Measurements from ENCODE around the gene PRIM2. TPM values are rescaled to one million over a fixed set of nuclear protein-coding genes. Genes with fewer than 3 reads are reported as not detected.

Gene PRIM2
- total RNA-seq, 3 donors from 2014 or later (not counting 1 experiment from before 2014, with no cell fraction given) = 16.0 to 27.5 (median 18.3) TPM

GRCh38 chr6:57294862-57295445 lies 22.5 kb upstream of the PRIM2 start:
- Histone ChIP-seq H3K27me3 (ENCODE audit: control insufficient read depth, insufficient read depth, low read length) (no peaks in the 10 kb centered on the region), H3K4me3 (ENCODE audit: low read length) (no peak overlapping the region), H3K27ac (ENCODE audit: low read length) (no peak overlapping the region), H3K9me3 (ENCODE audit: control insufficient read depth, insufficient read depth, low read length) (no peaks in the 10 kb centered on the region), H3K4me1 (ENCODE audit: control insufficient read depth, insufficient read depth, low read length) (no peaks in the 10 kb centered on the region), H3K36me3 (ENCODE audit: control insufficient read depth, insufficient read depth, low read length) (no peaks in the 10 kb centered on the region)
- Mint-ChIP-seq H3K27ac (no peak overlapping the region), H3K9me3 (no peaks in the 10 kb centered on the region), H3K36me3 (no peaks in the 10 kb centered on the region), H3K27me3 (ENCODE audit: low read depth in 2 of 2) (peaks cover 7 to 16% of the 10 kb centered on the region in 2 donors), H3K4me3 (no peak overlapping the region), H3K4me1 (no peaks in the 10 kb centered on the region)
- intact Hi-C loops (cut with micrococcal nuclease) = no loop called here
- DNase-seq (no peak), ATAC-seq (no peak)
- TF ChIP-seq CTCF (IDR thresholded peaks at IDR 0.05) = no peak
- 87% methylated on average over 6 of the region's 6 CpGs for WGBS (ENCODE audit: insufficient coverage)

GRCh38 chr6:57297505-57297904 lies 19.9 kb upstream of the PRIM2 start:
- intact Hi-C loops (cut with micrococcal nuclease) = no loop called here
- Histone ChIP-seq H3K36me3 (ENCODE audit: control insufficient read depth, insufficient read depth, low read length) (no peaks in the 10 kb centered on the region), H3K4me1 (ENCODE audit: control insufficient read depth, insufficient read depth, low read length) (no peaks in the 10 kb centered on the region), H3K4me3 (ENCODE audit: low read length) (no peak overlapping the region), H3K27ac (ENCODE audit: low read length) (no peak overlapping the region), H3K9me3 (ENCODE audit: control insufficient read depth, insufficient read depth, low read length) (no peaks in the 10 kb centered on the region), H3K27me3 (ENCODE audit: control insufficient read depth, insufficient read depth, low read length) (no peaks in the 10 kb centered on the region)
- Mint-ChIP-seq H3K27me3 (ENCODE audit: low read depth in 2 of 2) (peaks cover 5 to 8% of the 10 kb centered on the region in 2 donors), H3K4me1 (no peaks in the 10 kb centered on the region), H3K9me3 (no peaks in the 10 kb centered on the region), H3K27ac (no peak overlapping the region), H3K36me3 (no peaks in the 10 kb centered on the region), H3K4me3 (no peak overlapping the region)
- TF ChIP-seq CTCF (IDR thresholded peaks at IDR 0.05) = no peak
- no peak for DNase-seq
- WGBS (ENCODE audit: insufficient coverage) = 67% methylated on average over 1 of the region's 1 CpG
- no peak for ATAC-seq

- Histone ChIP-seq H3K36me3 (ENCODE audit: control insufficient read depth, insufficient read depth, low read length) (no peaks in the 10 kb centered on the region), H3K27me3 (ENCODE audit: control insufficient read depth, insufficient read depth, low read length) (no peaks in the 10 kb centered on the region), H3K4me1 (ENCODE audit: control insufficient read depth, insufficient read depth, low read length) (no peaks in the 10 kb centered on the region), H3K4me3 (ENCODE audit: low read length) (no peak overlapping the region), H3K27ac (ENCODE audit: low read length) (no peak overlapping the region), H3K9me3 (ENCODE audit: control insufficient read depth, insufficient read depth, low read length) (no peaks in the 10 kb centered on the region)
- Mint-ChIP-seq H3K36me3 (no peaks in the 10 kb centered on the region), H3K4me3 (no peak overlapping the region), H3K27ac (no peak overlapping the region), H3K9me3 (no peaks in the 10 kb centered on the region), H3K27me3 (ENCODE audit: low read depth in 2 of 2) (peaks cover 5 to 8% of the 10 kb centered on the region in 2 donors), H3K4me1 (no peaks in the 10 kb centered on the region)
- intact Hi-C loops (cut with micrococcal nuclease) = no loop called here
- 89% methylated on average over 1 of the region's 2 CpGs for WGBS (ENCODE audit: insufficient coverage)
- DNase-seq (no peak), ATAC-seq (no peak)
- TF ChIP-seq CTCF (IDR thresholded peaks at IDR 0.05) = no peak
Observed at GRCh38 chr6:57298741-57299140, 18.7 kb upstream of the PRIM2 start.

GRCh38 chr6:57301757-57302156 lies 15.7 kb upstream of the PRIM2 start:
- H3K4me3 ChIP-seq (ENCODE audit: low read length) = no peak overlapping the region
- H3K9me3 ChIP-seq (ENCODE audit: control insufficient read depth, insufficient read depth, low read length) = no peaks in the 10 kb centered on the region
- no peak overlapping the region for H3K4me3 Mint-ChIP-seq
- no peaks in the 10 kb centered on the region for H3K36me3 Mint-ChIP-seq
- no peaks in the 10 kb centered on the region for H3K36me3 ChIP-seq (ENCODE audit: control insufficient read depth, insufficient read depth, low read length)
- ATAC-seq (no peak), DNase-seq (no peak)
- H3K27ac Mint-ChIP-seq = no peak overlapping the region
- no peaks in the 10 kb centered on the region for H3K4me1 ChIP-seq (ENCODE audit: control insufficient read depth, insufficient read depth, low read length)
- no peak overlapping the region for H3K27ac ChIP-seq (ENCODE audit: low read length)
- TF ChIP-seq CTCF (IDR thresholded peaks at IDR 0.05) = no peak
- H3K4me1 Mint-ChIP-seq = no peaks in the 10 kb centered on the region
- intact Hi-C loops (cut with micrococcal nuclease) = no loop called here
- H3K9me3 Mint-ChIP-seq = no peaks in the 10 kb centered on the region
- peaks cover 19 to 27% of the 10 kb centered on the region in 2 donors for H3K27me3 Mint-ChIP-seq (ENCODE audit: low read depth in 2 of 2)
- 100% methylated on average over 1 of the region's 1 CpG for WGBS (ENCODE audit: insufficient coverage)
- no peaks in the 10 kb centered on the region for H3K27me3 ChIP-seq (ENCODE audit: control insufficient read depth, insufficient read depth, low read length)
